Activated CD4-positive, CD25-positive, alpha-beta regulatory T cell treated with anti-CD3 and anti-CD28 coated beads, Interleukin-2, amount 50 U/mL, for 24 hours (primary cell): Measurements from ENCODE around the gene CLDN8.

Experiments
- ATAC-seq, 2 donors: fragments of 150-1000 bp; cut with Tn5 transposase; one replicate each; pipeline ENCODE4 v1.10.0; 2021; ENCODE audit warnings: mild to moderate bottlenecking in 1 of 2, moderate library complexity in 1 of 2

Gene CLDN8

DNA sequence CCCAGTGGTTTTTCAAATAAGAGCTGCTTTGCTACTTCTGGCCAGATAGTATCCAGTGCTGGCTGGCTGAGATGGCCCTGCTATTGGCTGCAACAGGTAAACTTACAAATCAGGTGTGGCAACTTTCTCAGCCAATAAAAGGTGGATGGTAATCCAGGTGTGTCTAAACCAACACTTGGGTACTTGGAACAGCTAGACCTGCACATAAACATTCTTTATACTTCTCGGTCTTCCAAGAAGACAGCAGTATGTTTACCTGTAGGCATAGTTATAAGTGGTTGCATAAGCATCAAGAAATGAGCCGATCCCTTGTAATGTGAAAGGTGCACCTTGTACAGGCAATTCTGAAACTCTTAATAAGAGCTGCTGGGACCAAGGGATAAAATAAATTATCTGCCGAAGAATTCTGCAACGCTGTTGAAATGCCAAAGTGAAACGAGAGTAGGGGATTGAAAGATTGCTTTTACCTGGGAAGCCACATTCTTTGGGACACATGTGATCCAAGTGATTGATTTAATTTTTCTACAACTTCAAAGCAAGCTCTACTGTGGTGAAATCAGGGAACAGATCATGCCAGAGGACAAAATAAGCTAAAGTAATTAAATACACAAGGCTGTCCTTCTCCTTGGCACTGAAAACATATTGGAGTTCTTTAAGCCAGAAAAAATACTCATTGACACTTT lies at the start of gene CLDN8:
TSS of gene CLDN8 (minus strand) at position 57 of the 683 bp plus-strand sequence. CDS start 172 bp downstream, outside the sequence.
- no peak for ATAC-seq

DNA sequence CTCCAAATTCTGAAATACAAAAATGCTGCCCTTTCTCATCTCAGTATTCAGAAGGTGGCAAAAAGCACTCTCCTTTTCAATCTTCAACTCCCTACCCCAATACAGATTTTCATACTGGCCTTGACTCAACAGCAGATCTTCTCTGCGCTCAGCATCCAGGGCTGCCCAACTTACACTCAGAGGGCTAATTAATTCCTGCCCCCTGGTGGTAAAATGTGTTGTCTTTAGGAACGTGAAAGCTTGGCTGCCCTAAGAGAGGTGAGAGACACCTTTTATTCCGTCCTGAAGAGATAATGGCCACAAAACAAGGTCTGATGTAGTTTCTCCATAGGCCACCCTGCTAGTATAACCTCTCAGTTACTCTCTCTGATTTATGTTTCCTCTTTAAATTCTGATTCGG lies 41.9 kb upstream of the CLDN8 start:
- ATAC-seq, result no peak

DNA sequence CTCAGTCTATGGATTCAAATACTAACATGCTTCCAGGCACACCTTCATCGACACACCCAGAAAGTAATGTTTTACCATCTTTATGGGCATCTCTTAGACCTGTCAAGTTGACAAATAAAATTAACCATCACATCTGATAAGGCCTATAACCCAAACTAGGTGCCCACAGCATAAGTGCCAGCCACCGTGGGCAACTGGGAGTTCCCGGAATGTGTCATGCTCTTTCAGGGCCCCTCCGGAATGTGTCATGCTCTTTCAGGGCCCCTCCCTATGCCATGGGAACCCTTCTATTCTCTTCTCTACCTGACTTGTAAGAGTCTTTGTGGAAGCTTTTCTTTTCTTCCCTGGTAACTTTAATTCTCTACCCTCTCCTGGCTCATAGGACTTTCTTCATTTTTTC lies 40.2 kb upstream of the CLDN8 start:
- ATAC-seq, result no peak

- ATAC-seq, result no peak
These were observed 39.8 kb upstream of the CLDN8 start for GRCh38 chr21:30255679-30256078.

GRCh38 chr21:30251781-30252180 lies 35.9 kb upstream of the CLDN8 start:
- no peak for ATAC-seq

- no peak for ATAC-seq
These were observed 34.0 kb upstream of the CLDN8 start for GRCh38 chr21:30249936-30250335.

DNA sequence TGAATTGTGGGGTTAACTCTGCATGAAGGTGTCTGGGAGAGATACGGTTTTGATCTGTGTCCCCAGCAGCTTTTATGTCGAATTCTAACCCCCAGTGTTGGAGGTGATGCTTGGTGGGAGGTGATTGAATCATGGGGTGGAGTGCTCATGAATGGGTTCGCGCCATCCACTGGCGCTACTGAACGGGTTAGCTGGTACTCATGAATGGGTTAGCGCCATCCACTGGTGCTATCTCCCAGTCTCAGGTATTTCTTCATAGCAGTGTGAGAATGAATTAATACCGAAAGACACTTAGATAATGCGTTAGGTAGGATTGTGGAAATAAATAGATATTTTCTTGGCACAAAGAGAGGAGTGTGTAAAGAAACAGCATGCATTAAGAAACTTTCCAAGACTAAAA lies 32.9 kb upstream of the CLDN8 start:
- ATAC-seq, result no peak

GRCh38 chr21:30245061-30245460 lies 29.2 kb upstream of the CLDN8 start:
- ATAC-seq, result no peak

DNA sequence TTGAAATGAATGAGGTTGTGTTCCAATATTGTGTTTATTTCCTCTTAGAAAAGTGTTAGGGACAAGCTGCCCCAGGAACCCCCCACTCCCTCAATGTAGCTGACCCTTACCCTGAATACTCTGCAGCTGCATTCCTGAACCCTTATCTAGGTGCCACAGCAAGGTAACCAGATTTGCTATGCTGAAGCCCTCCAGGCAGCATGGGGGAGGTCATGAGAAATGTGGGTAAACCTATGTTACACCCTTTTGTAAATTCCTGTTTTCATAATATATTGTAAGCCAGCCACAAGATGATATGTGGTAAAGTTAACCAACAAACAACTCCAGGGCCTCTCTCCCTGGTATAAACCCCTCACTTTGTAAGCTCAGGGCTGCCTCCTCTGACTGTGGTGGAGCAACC lies 27.8 kb upstream of the CLDN8 start:
- no peak for ATAC-seq

- no peak for ATAC-seq
These were observed 24.8 kb upstream of the CLDN8 start for GRCh38 chr21:30240661-30241060.

DNA sequence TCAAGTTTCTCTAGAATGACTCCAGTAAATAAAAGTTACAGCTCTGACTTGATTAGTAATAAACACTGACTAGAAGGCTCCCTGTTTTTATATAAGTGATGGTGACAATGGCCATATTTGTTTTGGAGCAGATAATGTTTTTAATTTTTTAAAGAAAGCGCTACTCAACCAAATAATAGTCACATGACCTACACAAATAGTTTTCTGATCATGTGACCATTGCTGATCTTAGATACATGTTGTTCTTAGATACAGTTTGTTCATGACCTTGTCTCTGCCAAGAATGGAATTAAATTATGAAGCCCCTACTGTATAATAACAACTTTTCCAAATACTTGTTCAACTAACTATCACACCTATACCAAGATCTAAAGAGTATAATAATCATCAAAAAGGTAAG lies 22.3 kb upstream of the CLDN8 start:
- ATAC-seq, result no peak

DNA sequence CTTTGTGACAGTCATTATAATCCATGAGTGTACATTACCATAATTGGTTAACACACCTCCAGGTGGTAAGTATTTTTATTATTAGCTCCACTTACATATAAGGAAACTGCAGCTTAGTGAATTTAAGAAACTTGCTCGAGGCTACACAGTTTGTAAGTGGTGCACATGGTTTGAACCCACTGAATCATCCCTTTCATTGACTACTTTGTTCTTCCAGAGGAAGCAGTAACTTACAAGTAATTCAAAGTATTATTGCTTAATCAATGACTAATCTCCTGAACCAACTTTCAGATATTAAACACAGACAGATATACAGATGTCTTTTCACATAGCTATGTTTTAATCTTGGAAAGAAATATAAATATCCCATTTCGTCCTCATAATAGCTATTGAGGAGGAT lies 18.7 kb upstream of the CLDN8 start:
- ATAC-seq, result no peak

GRCh38 chr21:30234050-30234449 lies 18.2 kb upstream of the CLDN8 start:
- no peak for ATAC-seq

- ATAC-seq, result no peak
These were observed 17.5 kb upstream of the CLDN8 start for GRCh38 chr21:30233228-30234020.

DNA sequence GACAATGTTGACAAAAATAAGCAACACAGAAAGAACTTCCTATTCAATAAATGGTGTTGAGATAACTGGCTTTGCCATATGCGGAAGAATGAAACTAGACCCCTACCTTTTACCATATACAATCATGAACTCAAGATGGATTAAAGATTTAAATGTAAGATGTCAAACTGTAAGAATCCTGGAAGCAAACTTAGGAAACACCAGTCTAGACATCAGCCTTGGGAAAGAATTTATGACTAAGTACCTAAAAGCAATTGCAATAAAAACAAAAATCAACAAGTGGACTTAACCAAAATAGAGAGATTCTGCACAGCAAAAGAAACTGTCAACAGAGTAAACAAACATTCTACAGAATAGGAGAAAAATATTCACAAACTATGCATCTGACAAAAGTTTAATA lies 16.1 kb upstream of the CLDN8 start:
- no peak for ATAC-seq

DNA sequence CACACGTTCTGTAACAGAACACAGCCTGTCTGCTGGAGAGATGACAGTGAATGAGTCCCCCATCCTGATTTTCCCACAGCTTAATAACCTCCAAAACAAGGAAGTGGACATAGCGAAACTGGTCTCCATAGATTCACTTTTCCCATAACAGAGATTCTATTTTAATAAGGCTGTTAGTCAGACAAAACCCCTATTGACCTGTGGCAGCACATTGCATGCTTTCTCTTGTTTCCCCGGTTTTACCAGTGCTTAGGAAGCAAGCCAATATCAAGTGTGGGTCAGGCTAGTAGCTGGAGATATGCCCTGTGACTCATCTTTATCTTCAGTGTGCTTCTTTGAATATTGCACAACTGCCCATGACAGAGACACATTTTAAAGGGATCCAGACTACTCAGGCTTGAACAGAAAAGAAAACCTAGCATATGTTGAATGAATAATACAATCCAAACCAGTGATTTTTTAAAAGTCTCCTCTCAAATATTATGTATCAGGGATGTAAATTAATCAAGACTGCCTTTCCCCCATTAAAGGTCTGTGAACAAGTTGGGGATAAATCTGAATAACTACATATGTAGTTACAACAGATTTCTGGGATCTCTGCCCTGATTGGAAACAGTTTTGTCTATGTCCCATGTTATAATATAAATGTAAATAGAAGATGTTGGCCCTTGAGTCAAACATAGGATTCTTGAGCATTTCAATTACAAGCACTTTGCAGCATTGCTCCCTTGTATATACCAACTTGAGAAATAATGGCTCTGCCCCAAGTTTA lies 11.9 kb upstream of the CLDN8 start:
- ATAC-seq, result no peak

- ATAC-seq, result no peak
These were observed 11.2 kb upstream of the CLDN8 start for GRCh38 chr21:30227128-30227527.

DNA sequence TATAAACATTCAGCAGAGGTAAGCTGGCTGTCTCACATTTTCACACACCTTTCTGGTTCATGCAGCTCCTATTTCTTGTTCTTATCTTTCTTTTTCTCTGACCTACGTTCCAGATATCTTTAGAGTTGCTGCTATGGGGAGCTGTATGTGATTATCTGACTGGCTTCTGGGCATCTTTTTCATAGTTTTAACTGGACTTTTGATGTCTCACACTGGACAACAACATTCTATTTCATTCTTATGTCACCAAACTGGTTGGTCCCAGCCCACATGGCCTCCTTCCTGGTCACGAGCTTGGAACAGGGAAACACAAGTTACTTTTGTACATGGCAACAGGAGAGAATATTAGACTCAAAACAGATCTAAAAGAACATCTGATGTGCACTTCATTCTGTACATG lies 7.7 kb upstream of the CLDN8 start:
- no peak for ATAC-seq

DNA sequence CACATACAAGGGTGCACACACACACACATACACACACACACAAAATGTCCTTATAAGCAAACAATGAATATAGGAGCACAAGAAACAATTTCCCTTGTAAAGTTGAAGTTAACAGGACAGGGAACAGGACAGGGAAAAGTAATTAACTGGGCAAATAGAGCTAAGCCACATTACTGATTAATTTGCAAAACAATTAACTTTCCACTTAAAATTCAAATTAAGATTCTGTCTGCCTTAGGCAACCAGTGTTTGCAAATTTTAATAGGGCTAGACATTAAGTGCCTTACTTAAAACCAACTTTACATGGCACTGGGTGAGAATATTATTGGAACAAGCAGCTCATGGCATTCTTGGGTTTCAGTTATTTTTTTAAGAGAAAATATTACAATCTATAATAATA lies 6.8 kb upstream of the CLDN8 start:
- ATAC-seq, result no peak

DNA sequence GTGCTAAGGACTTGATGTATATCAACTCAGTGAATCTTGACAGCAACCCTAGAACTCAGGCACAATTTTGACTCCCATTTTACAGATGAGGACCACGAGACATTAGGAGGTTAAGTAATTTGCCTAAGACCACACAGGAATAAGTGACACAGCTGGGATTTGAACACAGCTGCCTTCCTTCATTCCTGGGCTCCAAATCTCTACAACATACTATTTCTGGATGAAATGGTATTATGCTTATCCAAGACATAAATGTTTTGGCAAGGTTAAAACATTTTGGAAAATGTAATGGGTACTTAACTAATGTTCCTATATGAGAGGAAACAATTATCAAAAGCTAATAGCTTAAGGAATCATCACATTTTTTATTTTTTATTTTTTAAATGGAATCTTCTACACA lies 4.8 kb downstream of the CLDN8 start:
- no peak for ATAC-seq

DNA sequence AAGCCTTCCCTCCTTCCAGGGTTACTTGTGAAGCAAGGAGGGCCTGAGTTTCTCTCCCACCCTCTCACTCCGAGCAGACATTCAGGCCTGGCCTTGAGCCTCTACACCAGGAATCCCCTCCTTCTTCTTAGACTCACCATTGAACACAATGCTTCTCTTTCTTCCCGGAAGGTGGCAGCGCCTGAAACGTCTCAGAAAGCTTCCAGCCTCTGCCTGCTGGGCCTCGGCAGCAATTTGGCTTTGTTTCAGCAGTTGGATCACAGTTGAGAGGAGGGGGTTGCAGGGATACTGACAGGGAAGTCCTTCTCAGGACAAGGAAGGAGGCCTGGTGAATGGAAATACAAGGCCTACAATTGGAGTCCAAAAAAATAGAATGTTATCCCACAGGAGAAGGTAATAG lies 6.3 kb downstream of the CLDN8 start:
- no peak for ATAC-seq

- ATAC-seq, result no peak
These were observed 8.7 kb downstream of the CLDN8 start for GRCh38 chr21:30207252-30207579.

- ATAC-seq, result no peak
These were observed 9.2 kb downstream of the CLDN8 start for GRCh38 chr21:30206551-30207251.
